Stimulated activated naive B cell treated with anti-CD40 and anti-IgM and Interleukin-4, amounts not matched to agents 10 μg/mL and 1 μg/mL and 100 μg/mL, for 72 hours (primary cell): Measurements from ENCODE around the gene TAF1D.
A peak's percentile ranks its signal among the peaks of the same experiment; 100 is the strongest.
"Not testable (repeated sequence)": the region's sequence is repeated elsewhere in the genome, so short reads cannot be mapped to it uniquely, and the experiment has no call there.

Source experiments
- ATAC-seq, 2 donors: fragments of 150-1000 bp; cut with Tn5 transposase; replicated peaks; 2 replicates each; pipeline ENCODE4 v1.10.0; 2021; ENCODE audit warnings: moderate library complexity in 1 of 2
- DNase-seq: peaks from one replicate; pipeline ENCODE4 v3.0.0; 2021
- H3K27ac Mint-ChIP-seq: one replicate; pipeline ENCODE4 v1.8.0; 2022; ENCODE audit warnings: mild to moderate bottlenecking, mixed read lengths
- H3K27me3 Mint-ChIP-seq, 2 donors: one replicate each; pipeline ENCODE4 v1.8.0; 2022; ENCODE audit warnings: mixed read lengths in 2 of 2
- H3K36me3 Mint-ChIP-seq, 2 donors: one replicate each; pipeline ENCODE4 v1.8.0; 2022; ENCODE audit warnings: mixed read lengths in 2 of 2, mild to moderate bottlenecking in 1 of 2
- H3K4me1 Mint-ChIP-seq, 2 donors: one replicate each; pipeline ENCODE4 v1.8.0; 2022; ENCODE audit warnings: mixed read lengths in 2 of 2, mild to moderate bottlenecking in 1 of 2
- H3K4me3 Mint-ChIP-seq, 2 donors: one replicate each; pipeline ENCODE4 v1.8.0; 2022; ENCODE audit warnings: mild to moderate bottlenecking in 2 of 2, mixed read lengths in 2 of 2, moderate library complexity in 1 of 2
- H3K9me3 Mint-ChIP-seq, 2 donors: one replicate each; pipeline ENCODE4 v1.8.0; 2022; ENCODE audit warnings: mixed read lengths in 2 of 2, mild to moderate bottlenecking in 1 of 2

TAF1D gene

GRCh38 chr11:93741094-93741881 lies at the start of gene TAF1D, which contains the start of gene C11orf54:
TSS of gene TAF1D (minus strand) at chr11:93741495. CDS start at chr11:93739304, 2,191 bp downstream.
TSS of gene C11orf54 (plus strand) at chr11:93741672. CDS start at chr11:93747394, 5,722 bp downstream.
- peak; percentile 83 to 88 for ATAC-seq
- Mint-ChIP-seq H3K4me1 (peaks cover 20 to 43% of the 10 kb centered on the region in 2 donors), H3K36me3 (peaks cover 40 to 53% of the 10 kb centered on the region in 2 donors), H3K27me3 (no peaks in the 10 kb centered on the region), H3K27ac (peak within 1 kb of the TSS; percentile 100), H3K9me3 (no peaks in the 10 kb centered on the region), H3K4me3 (peak within 1 kb of the TSS; percentile 99)
- peak; percentile 97 for DNase-seq

DNA sequence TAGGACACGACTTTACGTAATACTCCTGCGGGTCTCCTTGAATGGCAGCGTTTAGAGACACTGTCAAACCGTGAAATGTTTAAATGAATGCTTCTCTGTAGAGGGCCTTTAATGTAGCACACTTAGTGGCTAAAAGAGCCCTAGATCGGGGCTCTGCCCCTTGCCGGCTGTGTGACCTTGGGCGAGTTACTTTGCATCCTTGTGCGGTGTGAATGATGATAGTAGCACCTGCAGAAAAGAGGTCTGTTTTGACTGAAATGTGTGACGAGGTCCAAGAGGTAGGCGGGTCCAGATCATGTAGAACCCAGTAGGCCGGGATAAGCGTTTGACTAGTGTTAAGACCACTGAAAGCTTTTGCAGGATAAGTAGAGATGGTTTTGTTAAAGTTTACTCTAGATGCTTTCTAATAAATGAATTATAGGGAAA lies 43.7 kb upstream of the TAF1D start:
- ATAC-seq (peak; percentile 21 to 29), DNase-seq (no peak)
- Mint-ChIP-seq H3K4me3 (peak overlapping the region; percentile 94 to 99), H3K36me3 (peaks cover 8 to 22% of the 10 kb centered on the region in 2 donors), H3K27ac (peak overlapping the region; percentile 95), H3K27me3 (no peaks in the 10 kb centered on the region), H3K4me1 (peaks cover 16 to 39% of the 10 kb centered on the region in 2 donors), H3K9me3 (no peaks in the 10 kb centered on the region)

DNA sequence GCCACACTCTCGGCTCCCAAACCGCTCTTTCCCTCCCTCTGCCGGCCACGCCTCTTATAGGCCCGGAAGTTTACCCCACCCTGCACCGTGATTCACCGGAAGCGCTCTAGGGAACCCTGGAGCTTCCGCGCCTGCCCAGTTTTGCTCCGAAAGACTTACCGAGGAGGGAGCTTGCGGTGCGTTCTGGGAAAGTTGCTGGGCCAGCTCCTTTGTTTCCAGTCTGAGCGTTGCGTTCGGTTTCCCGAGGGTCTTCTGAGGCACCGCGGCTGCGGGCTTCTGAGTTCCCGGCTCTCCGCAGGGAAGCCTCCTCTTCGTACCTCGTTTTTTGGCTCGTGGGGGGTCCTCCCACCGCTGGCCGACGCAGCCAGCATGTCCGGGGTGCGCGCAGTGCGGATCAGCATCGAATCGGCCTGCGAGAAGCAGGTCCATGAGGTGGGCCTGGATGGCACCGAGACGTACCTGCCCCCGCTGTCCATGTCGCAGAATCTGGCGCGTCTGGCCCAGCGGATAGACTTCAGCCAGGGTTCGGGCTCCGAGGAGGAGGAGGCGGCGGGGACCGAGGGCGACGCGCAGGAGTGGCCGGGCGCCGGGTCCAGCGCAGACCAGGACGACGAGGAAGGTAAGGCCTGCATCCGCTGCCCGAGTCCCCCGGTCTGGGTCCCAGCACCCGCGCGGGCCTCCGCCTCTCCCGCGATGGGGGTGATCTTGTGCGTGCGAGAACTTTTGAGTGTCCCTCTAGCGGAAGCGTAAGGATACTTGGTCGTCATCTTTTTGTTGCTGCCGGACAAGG lies 43.0 kb upstream of the TAF1D start, which contains the start of gene MED17:
TSS of gene MED17 (plus strand) at position 138 of the 790 bp plus-strand sequence. CDS start at position 370, 232 bp downstream.
- peak within 1 kb of the TSS; percentile 94 to 99 for H3K4me3 Mint-ChIP-seq
- no peaks in the 10 kb centered on the region for H3K9me3 Mint-ChIP-seq
- peak; percentile 96 for ATAC-seq
- peaks cover 8 to 21% of the 10 kb centered on the region in 2 donors for H3K36me3 Mint-ChIP-seq
- H3K27ac Mint-ChIP-seq = peak within 1 kb of the TSS; percentile 95
- DNase-seq = peak; percentile 85
- H3K4me1 Mint-ChIP-seq = peaks cover 16 to 39% of the 10 kb centered on the region in 2 donors
- no peaks in the 10 kb centered on the region for H3K27me3 Mint-ChIP-seq

DNA sequence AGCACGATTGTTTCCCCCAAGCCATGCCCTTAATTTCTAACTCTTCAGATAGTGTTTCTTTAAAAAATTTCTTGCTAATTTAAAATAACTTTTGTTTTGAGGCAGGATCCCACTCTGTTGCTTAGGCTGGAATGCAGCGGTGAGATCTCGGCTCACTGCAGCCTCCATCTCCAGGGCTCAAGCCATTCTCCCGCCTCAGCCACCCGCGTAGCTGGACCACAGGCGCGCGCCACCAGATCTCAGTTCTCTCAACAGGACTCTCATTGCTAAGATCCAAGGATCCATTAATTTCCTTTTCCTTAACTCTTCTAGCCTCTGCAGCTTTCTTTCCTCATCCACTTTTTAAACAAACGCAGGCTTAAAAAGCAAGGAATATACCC lies 42.5 kb upstream of the TAF1D start:
- Mint-ChIP-seq H3K4me3 (peak overlapping the region; percentile 94 to 99), H3K4me1 (peaks cover 16 to 39% of the 10 kb centered on the region in 2 donors), H3K9me3 (no peaks in the 10 kb centered on the region)

DNA sequence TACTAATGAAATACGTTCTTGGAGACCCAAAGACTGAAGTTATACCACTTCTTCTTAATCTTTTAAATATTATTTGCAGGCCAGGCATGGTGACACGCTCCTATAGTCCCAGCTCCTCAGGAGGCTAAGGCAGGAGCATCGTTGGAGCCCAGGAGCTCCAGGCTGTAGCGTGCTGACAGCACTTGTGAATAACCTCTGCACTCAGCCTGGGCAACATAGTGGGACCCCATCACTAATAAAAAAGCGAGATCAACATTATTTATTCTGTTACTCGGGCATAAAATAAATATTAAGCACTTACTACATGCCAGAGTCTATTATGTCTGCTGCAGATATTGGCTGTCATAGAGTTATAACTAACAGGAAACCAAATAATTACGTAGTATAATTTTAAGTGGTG lies 42.1 kb upstream of the TAF1D start:
- Mint-ChIP-seq H3K9me3 (no peaks in the 10 kb centered on the region), H3K4me1 (peaks cover 16 to 39% of the 10 kb centered on the region in 2 donors), H3K36me3 (peaks cover 11 to 18% of the 10 kb centered on the region in 2 donors), H3K27me3 (no peaks in the 10 kb centered on the region), H3K4me3 (peak overlapping the region; percentile 94 to 99), H3K27ac (no peak overlapping the region)
- ATAC-seq (no peak), DNase-seq (no peak)

More for the DNA sequence above, 42.5 kb upstream of the TAF1D start:
- Mint-ChIP-seq H3K27ac (peak overlapping the region; percentile 95), H3K27me3 (no peaks in the 10 kb centered on the region), H3K36me3 (peaks cover 10 to 19% of the 10 kb centered on the region in 2 donors)
- ATAC-seq (peak; percentile 62 to 63), DNase-seq (no peak)

DNA sequence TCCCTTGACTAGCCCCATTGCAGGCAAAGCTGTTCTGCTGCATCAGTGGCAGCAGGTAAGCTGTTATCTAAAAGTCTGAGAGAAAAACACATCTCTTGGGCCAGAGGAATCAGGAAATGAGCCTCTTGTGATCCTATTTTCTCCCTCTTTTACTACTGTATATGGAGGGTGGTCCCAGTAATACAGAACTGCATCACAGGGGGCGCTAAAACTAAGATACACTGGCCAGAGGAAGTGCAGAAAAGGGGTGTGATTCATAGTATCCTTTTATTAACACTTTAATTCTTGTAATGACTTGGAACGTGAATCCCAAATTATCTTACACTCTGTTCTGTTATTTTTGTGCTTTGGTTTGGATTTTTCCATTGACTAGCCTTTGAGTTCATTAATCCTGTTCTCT lies 34.0 kb upstream of the TAF1D start:
- Mint-ChIP-seq H3K4me1 (peaks cover 2 to 6% of the 10 kb centered on the region in 2 donors), H3K27me3 (no peaks in the 10 kb centered on the region), H3K36me3 (peaks cover 28 to 32% of the 10 kb centered on the region in 2 donors), H3K4me3 (no peak overlapping the region), H3K9me3 (peaks cover 4 to 7% of the 10 kb centered on the region in 2 donors), H3K27ac (no peak overlapping the region)
- ATAC-seq = no peak
- DNase-seq = no peak

GRCh38 chr11:93774560-93774959 lies 33.3 kb upstream of the TAF1D start:
- not testable (repeated sequence) for H3K4me1 Mint-ChIP-seq, H3K27ac Mint-ChIP-seq, H3K27me3 Mint-ChIP-seq, ATAC-seq, H3K9me3 Mint-ChIP-seq, DNase-seq, H3K4me3 Mint-ChIP-seq
- H3K36me3 Mint-ChIP-seq = peaks cover 28 to 32% of the 10 kb centered on the region in 2 donors

DNA sequence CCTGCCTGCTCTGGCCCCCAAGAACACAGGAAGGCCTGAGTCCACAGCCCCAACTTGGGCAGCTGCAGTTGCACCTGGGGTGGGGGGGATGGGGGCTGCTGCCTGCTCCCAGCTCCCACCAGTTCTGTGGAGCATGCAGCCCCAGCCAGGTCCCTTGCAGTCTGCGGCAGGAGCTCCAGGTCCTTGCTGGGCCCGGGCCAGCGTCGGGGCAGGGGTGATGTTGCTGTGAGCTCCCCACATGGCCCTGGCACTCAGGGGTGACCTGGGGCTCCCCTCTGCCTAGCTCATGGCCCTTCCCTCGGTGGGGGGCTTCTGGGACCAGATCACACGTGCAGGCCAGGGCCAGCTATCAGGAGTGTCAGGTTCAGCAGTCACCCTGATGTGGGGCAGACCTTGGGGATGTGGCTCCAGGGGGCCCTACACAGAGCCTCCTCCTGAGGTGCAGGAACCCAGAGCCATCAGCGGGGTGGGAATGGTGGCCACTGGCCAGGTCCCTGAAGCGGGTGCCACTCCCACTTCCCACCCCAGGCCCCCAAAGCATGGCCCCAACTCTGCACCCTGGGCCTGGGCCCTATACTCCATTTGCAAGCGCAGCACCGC lies 32.4 kb upstream of the TAF1D start:
- H3K4me3 Mint-ChIP-seq = no peak overlapping the region
- ATAC-seq = no peak
- no peak for DNase-seq
- peaks cover 4 to 7% of the 10 kb centered on the region in 2 donors for H3K9me3 Mint-ChIP-seq
- H3K27ac Mint-ChIP-seq = no peak overlapping the region
- peaks cover 2 to 6% of the 10 kb centered on the region in 2 donors for H3K4me1 Mint-ChIP-seq
- no peaks in the 10 kb centered on the region for H3K27me3 Mint-ChIP-seq
- peaks cover 26 to 32% of the 10 kb centered on the region in 2 donors for H3K36me3 Mint-ChIP-seq

GRCh38 chr11:93773045-93773477 lies 31.8 kb upstream of the TAF1D start:
- Mint-ChIP-seq H3K27me3 (no peaks in the 10 kb centered on the region), H3K4me3 (no peak overlapping the region), H3K4me1 (peaks cover 2 to 6% of the 10 kb centered on the region in 2 donors), H3K36me3 (peaks cover 25 to 39% of the 10 kb centered on the region in 2 donors), H3K9me3 (peaks cover 4 to 7% of the 10 kb centered on the region in 2 donors), H3K27ac (no peak overlapping the region)
- DNase-seq (no peak), ATAC-seq (no peak)

- Mint-ChIP-seq H3K4me1 (peaks cover 2 to 6% of the 10 kb centered on the region in 2 donors), H3K9me3 (peaks cover 4 to 9% of the 10 kb centered on the region in 2 donors), H3K27me3 (no peaks in the 10 kb centered on the region), H3K4me3 (no peak overlapping the region), H3K36me3 (peaks cover 28 to 44% of the 10 kb centered on the region in 2 donors), H3K27ac (no peak overlapping the region)
- DNase-seq (no peak), ATAC-seq (no peak)
Observed at GRCh38 chr11:93772123-93772522, 30.8 kb upstream of the TAF1D start.

GRCh38 chr11:93770160-93770559 lies 28.9 kb upstream of the TAF1D start:
- ATAC-seq (no peak), DNase-seq (no peak)
- Mint-ChIP-seq H3K9me3 (peaks cover 8 to 10% of the 10 kb centered on the region in 2 donors), H3K27ac (no peak overlapping the region), H3K4me3 (no peak overlapping the region), H3K4me1 (peaks cover 2 to 6% of the 10 kb centered on the region in 2 donors), H3K27me3 (no peaks in the 10 kb centered on the region), H3K36me3 (peaks cover 32 to 56% of the 10 kb centered on the region in 2 donors)

- Mint-ChIP-seq H3K4me1 (no peaks in the 10 kb centered on the region), H3K27me3 (no peaks in the 10 kb centered on the region), H3K9me3 (peaks cover 3 to 4% of the 10 kb centered on the region in 2 donors), H3K36me3 (peaks cover 23 to 43% of the 10 kb centered on the region in 2 donors), H3K27ac (no peak overlapping the region), H3K4me3 (no peak overlapping the region)
- ATAC-seq = no peak
- no peak for DNase-seq
Observed at GRCh38 chr11:93767018-93767417, 25.7 kb upstream of the TAF1D start.

DNA sequence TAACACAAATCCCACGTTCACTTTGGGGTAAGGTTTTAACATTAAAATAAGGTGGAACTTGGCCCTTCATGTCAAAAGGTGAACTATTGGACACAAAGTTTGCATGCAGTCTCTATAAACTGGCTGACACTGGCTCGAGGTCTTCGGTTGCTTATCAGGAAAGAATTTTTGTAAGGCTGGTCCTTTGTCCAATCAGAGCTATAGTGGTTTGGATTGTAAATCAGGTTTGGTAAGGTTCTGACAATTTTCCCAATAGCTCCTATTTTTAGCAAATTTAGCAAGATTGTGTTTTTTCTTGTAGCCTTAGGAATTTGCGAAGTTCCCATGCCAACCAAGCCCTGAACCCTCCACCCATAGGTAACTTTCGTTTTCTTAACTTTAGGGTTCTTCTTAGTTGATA lies 25.2 kb upstream of the TAF1D start:
- H3K4me1 Mint-ChIP-seq = no peaks in the 10 kb centered on the region
- DNase-seq (no peak), ATAC-seq (no peak)
- peaks cover 3 to 4% of the 10 kb centered on the region in 2 donors for H3K9me3 Mint-ChIP-seq
- no peaks in the 10 kb centered on the region for H3K27me3 Mint-ChIP-seq
- no peak overlapping the region for H3K4me3 Mint-ChIP-seq
- H3K36me3 Mint-ChIP-seq = peaks cover 18 to 38% of the 10 kb centered on the region in 2 donors
- H3K27ac Mint-ChIP-seq = no peak overlapping the region

DNA sequence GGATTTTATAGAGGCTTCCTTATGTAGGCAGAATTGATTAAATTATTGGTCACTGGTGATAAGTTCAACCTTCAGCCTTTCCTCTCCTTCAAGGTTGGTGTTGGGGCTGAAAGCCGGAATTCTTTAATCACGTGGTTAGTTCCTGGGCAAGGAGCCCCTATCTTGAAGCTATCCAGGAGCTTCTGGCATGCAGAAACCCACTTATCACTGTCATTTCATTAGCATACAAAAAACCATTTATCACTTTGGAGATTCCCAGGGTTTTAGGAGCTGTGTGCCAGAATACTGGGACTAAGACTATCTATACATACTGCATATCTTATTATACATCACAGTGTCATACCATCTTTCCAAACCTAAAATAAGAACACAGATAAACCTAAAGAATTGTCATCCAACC lies 24.3 kb upstream of the TAF1D start:
- no peak overlapping the region for H3K4me3 Mint-ChIP-seq
- H3K9me3 Mint-ChIP-seq = peaks cover 3 to 4% of the 10 kb centered on the region in 2 donors
- ATAC-seq = no peak
- no peak overlapping the region for H3K27ac Mint-ChIP-seq
- DNase-seq = no peak
- H3K36me3 Mint-ChIP-seq = peaks cover 15 to 39% of the 10 kb centered on the region in 2 donors
- no peaks in the 10 kb centered on the region for H3K4me1 Mint-ChIP-seq
- H3K27me3 Mint-ChIP-seq = no peaks in the 10 kb centered on the region
